GM19395 (cell line): Measurements from ENCODE around the gene HMGN4.
"Not testable (repeated sequence)": the region's sequence is repeated elsewhere in the genome, so short reads cannot be mapped to it uniquely, and the experiment has no call there.

ENCODE experiments used
- ATAC-seq: cut with Tn5 transposase; IDR thresholded peaks from one replicate; pipeline ENCODE4 v1.9.1; 2021; ENCODE audit warnings: mild to moderate bottlenecking, moderate library complexity; ENCODE audit not compliant: unreplicated experiment

Gene HMGN4

GRCh38 chr6:26547363-26547762 lies 9.2 kb downstream of the HMGN4 start:
- not testable (repeated sequence) for ATAC-seq

GRCh38 chr6:26550250-26550993 lies 12.3 kb downstream of the HMGN4 start:
- no peak for ATAC-seq

GRCh38 chr6:26552205-26552604 lies 14.0 kb downstream of the HMGN4 start:
- no peak for ATAC-seq

- ATAC-seq: no peak
Measured at GRCh38 chr6:26552640-26553188, 14.5 kb downstream of the HMGN4 start.

- peak; percentile 52 for ATAC-seq
Measured at GRCh38 chr6:26553264-26553634, 15.1 kb downstream of the HMGN4 start.

- peak; percentile 41 for ATAC-seq
Measured at GRCh38 chr6:26553635-26554446, 15.7 kb downstream of the HMGN4 start.

GRCh38 chr6:26554447-26554696 lies 16.2 kb downstream of the HMGN4 start:
- ATAC-seq: no peak

GRCh38 chr6:26554697-26555504 lies 16.7 kb downstream of the HMGN4 start:
- no peak for ATAC-seq

GRCh38 chr6:26555505-26556262 lies 17.5 kb downstream of the HMGN4 start:
- ATAC-seq: no peak

GRCh38 chr6:26556263-26557070 lies 18.3 kb downstream of the HMGN4 start:
- ATAC-seq: no peak

GRCh38 chr6:26561533-26562466 lies 23.6 kb downstream of the HMGN4 start:
- ATAC-seq: peak; percentile 60

GRCh38 chr6:26563488-26563887 lies 25.3 kb downstream of the HMGN4 start:
- no peak for ATAC-seq

- peak; percentile 71 for ATAC-seq
Measured at GRCh38 chr6:26568601-26569432, 30.7 kb downstream of the HMGN4 start.

GRCh38 chr6:26569433-26569764 lies 31.2 kb downstream of the HMGN4 start:
- no peak for ATAC-seq

GRCh38 chr6:26570027-26570809 lies 32.1 kb downstream of the HMGN4 start:
- ATAC-seq: no peak

- no peak for ATAC-seq
Measured at GRCh38 chr6:26571592-26572296, 33.6 kb downstream of the HMGN4 start.

- no peak for ATAC-seq
Measured at GRCh38 chr6:26575494-26575939, 37.4 kb downstream of the HMGN4 start.
